ENCODE measurements around the gene XYLT2. TPM values are rescaled to one million over a fixed set of nuclear protein-coding genes. Genes with fewer than 3 reads are reported as not detected.

Gene XYLT2
- polyA plus RNA-seq, 3 donors = 4.4 to 10.2 (median 4.4) TPM

GRCh38 chr17:50347894-50348291 lies 2.0 kb downstream of the XYLT2 start:
- Histone ChIP-seq H3K4me1 (ENCODE audit: control insufficient read depth in 1 of 2, insufficient read depth in 2 of 2, low read length in 2 of 2) (peaks cover 26 to 27% of the 10 kb centered on the region in 2 donors), H3K27ac (ENCODE audit: low read depth in 1 of 2, low read length in 2 of 2) (no peak overlapping the region), H4K20me1 (ENCODE audit: insufficient read depth, low read length) (peaks cover 13% of the 10 kb centered on the region), H3K4me2 (replicated peaks; ENCODE audit: extremely low read depth, low read length, poor library complexity, severe bottlenecking) (no peak overlapping the region), H2AFZ (ENCODE audit: insufficient read depth, low read depth, low read length, poor library complexity, severe bottlenecking) (no peak overlapping the region), H3K36me3 (replicated peaks in 1 of 2; ENCODE audit: control insufficient read depth in 1 of 2, insufficient read depth in 2 of 2, low read length in 2 of 2) (peaks cover 0 to 1% of the 10 kb centered on the region in 2 donors), H3K9ac (ENCODE audit: insufficient read depth, low read length, poor library complexity, severe bottlenecking) (no peak overlapping the region), H3K79me2 (ENCODE audit: insufficient read depth, low read length) (peaks cover 14% of the 10 kb centered on the region), H3K27me3 (ENCODE audit: control insufficient read depth in 2 of 2, insufficient read depth in 2 of 2, low read length in 2 of 2) (no peaks in the 10 kb centered on the region), H3K4me3 (replicated peaks in 1 of 3; ENCODE audit: low read depth in 2 of 3, low read length in 3 of 3) (no peak overlapping the region), H3K9me3 (replicated peaks in 1 of 2; ENCODE audit: control insufficient read depth in 1 of 2, insufficient read depth in 1 of 2, low read length in 2 of 2) (no peaks in the 10 kb centered on the region)
- Mint-ChIP-seq H3K4me1 (peaks cover 30% of the 10 kb centered on the region), H3K4me3 (no peak overlapping the region), H3K36me3 (peaks cover 7 to 9% of the 10 kb centered on the region in 2 donors), H3K9me3 (no peaks in the 10 kb centered on the region), H3K27ac (no peak overlapping the region), H3K27me3 (ENCODE audit: low read depth in 3 of 3) (peaks cover 2 to 6% (median 4%) of the 10 kb centered on the region in 3 donors)
- WGBS (ENCODE audit: insufficient coverage) = 100% methylated on average over 1 of the region's 3 CpGs
- TF ChIP-seq, protein P1, sequence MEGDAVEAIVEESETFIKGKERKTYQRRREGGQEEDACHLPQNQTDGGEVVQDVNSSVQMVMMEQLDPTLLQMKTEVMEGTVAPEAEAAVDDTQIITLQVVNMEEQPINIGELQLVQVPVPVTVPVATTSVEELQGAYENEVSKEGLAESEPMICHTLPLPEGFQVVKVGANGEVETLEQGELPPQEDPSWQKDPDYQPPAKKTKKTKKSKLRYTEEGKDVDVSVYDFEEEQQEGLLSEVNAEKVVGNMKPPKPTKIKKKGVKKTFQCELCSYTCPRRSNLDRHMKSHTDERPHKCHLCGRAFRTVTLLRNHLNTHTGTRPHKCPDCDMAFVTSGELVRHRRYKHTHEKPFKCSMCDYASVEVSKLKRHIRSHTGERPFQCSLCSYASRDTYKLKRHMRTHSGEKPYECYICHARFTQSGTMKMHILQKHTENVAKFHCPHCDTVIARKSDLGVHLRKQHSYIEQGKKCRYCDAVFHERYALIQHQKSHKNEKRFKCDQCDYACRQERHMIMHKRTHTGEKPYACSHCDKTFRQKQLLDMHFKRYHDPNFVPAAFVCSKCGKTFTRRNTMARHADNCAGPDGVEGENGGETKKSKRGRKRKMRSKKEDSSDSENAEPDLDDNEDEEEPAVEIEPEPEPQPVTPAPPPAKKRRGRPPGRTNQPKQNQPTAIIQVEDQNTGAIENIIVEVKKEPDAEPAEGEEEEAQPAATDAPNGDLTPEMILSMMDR (IDR thresholded peaks at IDR 0.05) = no peak
- intact Hi-C loops (cut with micrococcal nuclease) = no loop called here
- no peak for DNase-seq

DNA sequence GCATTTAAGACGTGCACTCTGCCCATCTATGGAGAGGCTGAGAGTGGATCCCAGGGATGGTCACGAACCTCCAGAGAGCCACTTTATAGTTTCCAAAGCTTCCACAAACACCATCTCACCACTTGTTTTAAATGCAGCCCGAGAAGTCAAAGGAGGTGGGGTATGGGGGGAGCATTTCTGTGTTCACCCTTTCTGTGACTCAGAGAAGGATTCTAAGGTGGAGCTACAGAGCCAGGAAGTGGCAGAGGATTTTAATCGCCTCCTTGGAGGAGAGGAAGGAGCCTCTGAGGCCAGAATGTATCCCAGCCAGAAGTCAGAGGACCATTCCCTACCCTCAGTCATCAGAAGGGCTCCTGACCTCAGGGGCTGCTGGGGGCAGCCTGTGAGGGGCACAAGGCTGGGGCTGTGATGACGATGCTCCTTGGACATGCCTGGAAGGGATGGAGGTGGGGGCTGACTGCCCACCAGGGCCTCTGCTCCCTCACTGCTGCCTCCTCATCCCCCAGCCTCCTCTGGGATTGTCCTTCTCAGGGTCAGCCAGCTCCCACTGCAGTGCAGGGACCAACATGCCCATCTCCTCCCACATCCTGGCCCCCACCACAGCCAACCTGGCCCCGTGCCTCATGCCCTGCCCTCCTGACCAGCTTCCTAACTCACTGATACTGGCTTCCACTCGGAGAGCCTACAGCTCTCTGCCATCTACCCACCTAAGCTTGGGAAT lies 2.8 kb downstream of the XYLT2 start:
- peaks cover 1 to 7% of the 10 kb centered on the region in 2 donors for H3K36me3 ChIP-seq (replicated peaks in 1 of 2; ENCODE audit: control insufficient read depth in 1 of 2, insufficient read depth in 2 of 2, low read length in 2 of 2)
- H3K27me3 ChIP-seq (ENCODE audit: control insufficient read depth in 2 of 2, insufficient read depth in 2 of 2, low read length in 2 of 2) = no peaks in the 10 kb centered on the region
- no peak for DNase-seq
- H3K9ac ChIP-seq (ENCODE audit: insufficient read depth, low read length, poor library complexity, severe bottlenecking) = no peak overlapping the region
- H3K9me3 ChIP-seq (replicated peaks in 1 of 2; ENCODE audit: control insufficient read depth in 1 of 2, insufficient read depth in 1 of 2, low read length in 2 of 2) = no peaks in the 10 kb centered on the region
- WGBS (ENCODE audit: insufficient coverage) = 80% methylated on average over 1 of the region's 7 CpGs
- TF ChIP-seq, protein P1 (IDR thresholded peaks at IDR 0.05) = no peak
- peaks cover 14% of the 10 kb centered on the region for H3K79me2 ChIP-seq (ENCODE audit: insufficient read depth, low read length)
- H2AFZ ChIP-seq (ENCODE audit: insufficient read depth, low read depth, low read length, poor library complexity, severe bottlenecking) = no peak overlapping the region
- Mint-ChIP-seq H3K27me3 (ENCODE audit: low read depth in 3 of 3) (peaks cover 2 to 6% (median 4%) of the 10 kb centered on the region in 3 donors), H3K36me3 (peaks cover 7 to 15% of the 10 kb centered on the region in 2 donors), H3K4me3 (no peak overlapping the region), H3K4me1 (peaks cover 30% of the 10 kb centered on the region), H3K9me3 (no peaks in the 10 kb centered on the region), H3K27ac (peak overlapping the region in 1 of 7 donors; percentile 7)
- no peak overlapping the region for H3K4me2 ChIP-seq (replicated peaks; ENCODE audit: extremely low read depth, low read length, poor library complexity, severe bottlenecking)
- H3K27ac ChIP-seq (ENCODE audit: low read depth in 1 of 2, low read length in 2 of 2) = no peak overlapping the region
- H3K4me3 ChIP-seq (replicated peaks in 1 of 3; ENCODE audit: low read depth in 2 of 3, low read length in 3 of 3) = no peak overlapping the region
- peaks cover 26 to 27% of the 10 kb centered on the region in 2 donors for H3K4me1 ChIP-seq (ENCODE audit: control insufficient read depth in 1 of 2, insufficient read depth in 2 of 2, low read length in 2 of 2)
- intact Hi-C loops (cut with micrococcal nuclease) = no loop called here
- peaks cover 13% of the 10 kb centered on the region for H4K20me1 ChIP-seq (ENCODE audit: insufficient read depth, low read length)
